GM12878 (cell line): Measurements from ENCODE around the gene ZDHHC7. TPM values are rescaled to one million over a fixed set of nuclear protein-coding genes. Genes with fewer than 3 reads are reported as not detected.

Source experiments
- ATAC-seq: fragments of 200-7000 bp; cut with Tn5 transposase; 3 replicates; pipeline ENCODE4 v1.9.1; 2020; ENCODE audit warnings: mild to moderate bottlenecking, moderate library complexity
- BruUV-seq: library from RNA; stranded (reverse); fragments of 400-500 nt; replicated peaks from 2 replicates; lab custom pipeline; 2021; lab: Mats Ljungman, UMichigan
- CTCF ChIA-PET: fragments of 300-600 bp; sonication (Branson Sonifier 250); formaldehyde crosslinking; extraction: SDS; loops from one replicate; lab custom pipeline; 2021; ENCODE audit warnings: inconsistent platforms; lab: Yijun Ruan, JAX
- POLR2A ChIA-PET: fragments of 350-600 bp; formaldehyde crosslinking; extraction: SDS; loops from one replicate; lab custom pipeline; 2021; ENCODE audit warnings: inconsistent platforms; lab: Charles Lee
- RAD21 ChIA-PET: fragments of 300-600 bp; sonication (Branson Sonifier 250); formaldehyde crosslinking; loops from one replicate; lab custom pipeline; 2023; ENCODE audit warnings: antibody characterized with exemption; ENCODE audit not compliant: unreplicated experiment; lab: Charles Lee
- SMC1A ChIA-PET: fragments of 300-600 bp; sonication (Branson Sonifier 250); formaldehyde crosslinking; loops from one replicate; lab custom pipeline; 2023; ENCODE audit not compliant: unreplicated experiment, uncharacterized antibody; lab: Charles Lee
- DNase-seq: peaks from one replicate; pipeline ENCODE4 v3.0.0-alpha.2; 2011; ENCODE audit warnings: low read depth, low spot score
- FAIRE-seq: peaks from 3 replicates; lab custom pipeline; 2011; peaks lifted over from hg19 to GRCh38; lab: Jason Lieb, UNC
- H2AFZ ChIP-seq: 2 replicates; pipeline ENCODE4 v1.6.0; 2011; ENCODE audit warnings: low read depth, low read length, control low read depth; ENCODE audit not compliant: control insufficient read depth
- H3K27ac ChIP-seq: 2 replicates; pipeline ENCODE4 v1.5.1; 2011; ENCODE audit warnings: control low read depth; ENCODE audit not compliant: control insufficient read depth, insufficient read depth
- H3K27me3 ChIP-seq, 2 experiments: replicated peaks in 1 of 2; 2 replicates each; pipeline versions ENCODE4 v1.6.0 to v1.6.1; 2011; ENCODE audit warnings: low read length in 1 of 2; ENCODE audit not compliant: control insufficient read depth in 2 of 2, insufficient read depth in 2 of 2
- H3K36me3 ChIP-seq, 2 experiments: 2 replicates each; pipeline ENCODE4 v1.5.1; 2011; ENCODE audit warnings: low read length in 1 of 2; ENCODE audit not compliant: control insufficient read depth in 2 of 2, insufficient read depth in 2 of 2
- H3K4me1 ChIP-seq: 2 replicates; pipeline ENCODE4 v1.6.1; 2011; ENCODE audit warnings: mild to moderate bottlenecking, low read length, moderate library complexity, mixed read lengths; ENCODE audit not compliant: control insufficient read depth, insufficient read depth
- H3K4me2 ChIP-seq: 2 replicates; pipeline ENCODE4 v1.6.0; 2011; ENCODE audit warnings: control low read depth; ENCODE audit not compliant: control insufficient read depth, insufficient read depth
- H3K4me3 ChIP-seq: fragments of 200-600 bp; sonication (generic); 2 replicates; pipeline ENCODE4 v1.5.1; 2016
- H3K79me2 ChIP-seq: 2 replicates; pipeline ENCODE4 v1.6.0; 2011; ENCODE audit warnings: low read length; ENCODE audit not compliant: control insufficient read depth, insufficient read depth
- H3K9ac ChIP-seq: 2 replicates; pipeline ENCODE4 v1.8.0; 2011; ENCODE audit warnings: low read length, control low read depth, mixed read lengths; ENCODE audit not compliant: control insufficient read depth, insufficient read depth
- H3K9me3 ChIP-seq: replicated peaks from 3 replicates; pipeline ENCODE4 v1.5.1; 2011; ENCODE audit warnings: mild to moderate bottlenecking, low read length; ENCODE audit not compliant: control insufficient read depth, insufficient read depth
- H4K20me1 ChIP-seq: 2 replicates; pipeline ENCODE4 v1.6.0; 2011; ENCODE audit not compliant: control insufficient read depth, insufficient read depth
- BCL11A ChIP-seq: IDR thresholded peaks from 2 replicates; pipeline ENCODE4 v1.6.1; 2011; ENCODE audit warnings: low read depth, low read length
- BCL3 ChIP-seq: IDR thresholded peaks from 2 replicates; pipeline ENCODE4 v1.6.1; 2011; ENCODE audit warnings: borderline replicate concordance, low read depth, mild to moderate bottlenecking, moderate library complexity, low read length; ENCODE audit not compliant: insufficient read depth, poor library complexity, severe bottlenecking
- E2F4 ChIP-seq: IDR thresholded peaks from 2 replicates; pipeline ENCODE4 v1.6.1; 2012; ENCODE audit warnings: low read depth, low read length, improper control_type of control experiment
- EZH2 ChIP-seq: IDR thresholded peaks from 2 replicates; pipeline ENCODE4 v1.6.1; 2012; ENCODE audit warnings: low read depth, mild to moderate bottlenecking, control low read depth, inconsistent platforms, low read length, borderline replicate concordance; ENCODE audit not compliant: control insufficient read depth
- MEF2A ChIP-seq: IDR thresholded peaks from 2 replicates; pipeline ENCODE4 v1.6.1; 2011; ENCODE audit warnings: low read depth, mild to moderate bottlenecking, low read length, moderate library complexity; ENCODE audit not compliant: insufficient read depth
- NR2C1 ChIP-seq: fragments of 450-650 bp; IDR thresholded peaks from 2 replicates; pipeline ENCODE4 v1.6.1; 2017; ENCODE audit warnings: antibody characterized with exemption, mild to moderate bottlenecking, moderate library complexity
- RELA ChIP-seq: fragments of 450-650 bp; IDR thresholded peaks from 2 replicates; pipeline ENCODE4 v1.8.0; 2014; ENCODE audit warnings: borderline replicate concordance; ENCODE audit not compliant: partially characterized antibody
- STAT3 ChIP-seq: IDR thresholded peaks from 2 replicates; pipeline ENCODE4 v1.6.1; 2011; ENCODE audit warnings: low read depth, low read length, improper control_type of control experiment
- TCF3 ChIP-seq: IDR thresholded peaks from 2 replicates; pipeline ENCODE4 v1.6.1; 2012; ENCODE audit warnings: low read depth, mild to moderate bottlenecking, low read length, borderline replicate concordance; ENCODE audit not compliant: insufficient read depth
- YBX1 ChIP-seq: fragments of 450-650 bp; IDR thresholded peaks from 2 replicates; pipeline ENCODE4 v1.6.1; 2016; ENCODE audit warnings: antibody characterized with exemption
- YY1 ChIP-seq: IDR thresholded peaks from 2 replicates; pipeline ENCODE4 v1.6.1; 2011; ENCODE audit warnings: low read depth, mild to moderate bottlenecking, low read length
- ZNF217 ChIP-seq: fragments of 450-650 bp; IDR thresholded peaks from 2 replicates; pipeline ENCODE4 v1.6.1; 2017; ENCODE audit warnings: antibody characterized with exemption, mild to moderate bottlenecking
- WGBS: methylation state at CpG from one replicate; pipeline ENCODE4 v1.1.6; 2016; ENCODE audit warnings: low lambda C conversion rate; ENCODE audit not compliant: insufficient replicate concordance, insufficient coverage; ENCODE audit errors: missing lambda C conversion rate; 5-methylcytosine and 5-hydroxymethylcytosine counted together
- in situ Hi-C: fragments of 300-500 bp; cut with MboI; formaldehyde crosslinking; loops from 9 replicates; pipeline ENCODE4 v1.14.3; 2018; ENCODE audit warnings: mixed read lengths
- intact Hi-C: fragments of 100-400 bp; cut with micrococcal nuclease; formaldehyde crosslinking; loops from one replicate; pipeline ENCODE4 v1.14.2; 2022; ENCODE audit not compliant: unreplicated experiment
- polyA plus RNA-seq, 11 experiments: library from polyadenylated mRNA; depleted of rRNA in 4 of 11; unstranded in 6 of 11; stranded (reverse) in 5 of 11; fragments of >200 nt; fragmentation: Nextera tagmentation in 4 of 11; fragmentation: Illumina TruSeq in 1 of 11; extraction: Ambion mirVana in 4 of 11; extraction: Trizol in 1 of 11; gene quantifications; 1 replicate in 1 of 11; 2 replicates in 10 of 11; pipeline versions ENCODE4 v1.2.1 to v1.2.3, GENCODE V29; 2011 to 2016; ENCODE audit warnings: inconsistent platforms in 2 of 11, missing spikeins in 2 of 11, low read depth in 1 of 11
- total RNA-seq, 4 experiments: library from RNA; depleted of rRNA in 3 of 4; stranded (reverse); fragments of >200 nt in 3 of 4; fragmentation: Illumina TruSeq in 1 of 4; extraction: Trizol in 1 of 4; gene quantifications; 2 replicates each; pipeline versions ENCODE4 v1.2.1 to v1.2.3, GENCODE V29; 2013 to 2021

Gene ZDHHC7
- total and polyA plus RNA-seq, 10 of the 15 experiments (the other 5 are each of a cell fraction or from before 2014, with no cell fraction given) = 0.87 to 26.0 (median 20.0) TPM

GRCh38 chr16:84993926-84994325, 17.4 kb downstream of the ZDHHC7 start:
- H3K9ac ChIP-seq = no peak overlapping the region
- in situ Hi-C loops (no loop called here), intact Hi-C loops (no loop called here)
- no peaks in the 10 kb centered on the region for H3K9me3 ChIP-seq
- TF ChIP-seq NR2C1 (no peak), STAT3 (no peak), YY1 (no peak), ZNF217 (no peak), BCL3 (no peak), E2F4 (no peak), YBX1 (no peak), EZH2 (no peak), MEF2A (no peak), BCL11A (no peak), RELA (no peak), TCF3 (no peak)
- H3K36me3 ChIP-seq = peaks cover 18 to 24% of the 10 kb centered on the region in 2 experiments
- POLR2A ChIA-PET = interaction anchor here (0.7 kb wide), 1 partner anchor 87 kb away, joined by 3 read pairs; no protein-coding TSS in a partner anchor
- H2AFZ ChIP-seq = no peak overlapping the region
- CTCF ChIA-PET = interaction anchor here (0.9 kb wide), 1 partner anchor 240 kb away, joined by 3 read pairs; no protein-coding TSS in a partner anchor
- SMC1A ChIA-PET = interaction anchor here (1.3 kb wide), 1 partner anchor 12 kb away, joined by 4 read pairs; no protein-coding TSS in a partner anchor
- no peak overlapping the region for H3K27ac ChIP-seq
- FAIRE-seq (no peak), DNase-seq (no peak), ATAC-seq (no peak)
- H4K20me1 ChIP-seq = no peaks in the 10 kb centered on the region
- H3K4me2 ChIP-seq = no peak overlapping the region
- RAD21 ChIA-PET = no interaction called here
- H3K27me3 ChIP-seq = no peaks in the 10 kb centered on the region
- no peaks in the 10 kb centered on the region for H3K4me1 ChIP-seq
- BruUV-seq = no TSS peak
- H3K4me3 ChIP-seq = no peak overlapping the region
- peaks cover 2% of the 10 kb centered on the region for H3K79me2 ChIP-seq
- WGBS = 93% methylated on average over 8 of the region's 8 CpGs
